Neural cell (in vitro differentiated cells): ENCODE measurements around the gene SRRD.

ENCODE experiments used
- CTCF ChIP-seq: fragments of 450-650 bp; IDR thresholded peaks from 2 replicates; pipeline ENCODE4 v1.5.1; 2014; ENCODE audit warnings: antibody characterized with exemption, mild to moderate bottlenecking, moderate library complexity; ENCODE audit not compliant: poor library complexity, severe bottlenecking
- EP300 ChIP-seq: fragments of 450-650 bp; conservative IDR thresholded peaks from 2 replicates; pipeline ENCODE4 v1.6.1; 2014; ENCODE audit warnings: antibody characterized with exemption, mild to moderate bottlenecking, moderate library complexity; ENCODE audit not compliant: poor library complexity, severe bottlenecking
- EZH2 ChIP-seq: fragments of 200-600, 300-800 bp; shearing (Covaris generic), sonication (generic); IDR thresholded peaks from 2 replicates; pipeline ENCODE4 v1.6.1; 2014; ENCODE audit warnings: antibody characterized with exemption, low read length, borderline replicate concordance, mild to moderate bottlenecking; ENCODE audit not compliant: insufficient read depth, poor library complexity, severe bottlenecking
- MXI1 ChIP-seq: fragments of 450-650 bp; conservative IDR thresholded peaks from 2 replicates; pipeline ENCODE4 v1.6.1; 2014; ENCODE audit warnings: antibody characterized with exemption, mild to moderate bottlenecking; ENCODE audit not compliant: poor library complexity, severe bottlenecking
- POLR2AphosphoS5 ChIP-seq: IDR thresholded peaks from 2 replicates; pipeline ENCODE4 v1.6.1; 2012
- RAD21 ChIP-seq: fragments of 450-650 bp; conservative IDR thresholded peaks from 2 replicates; pipeline ENCODE4 v1.6.1; 2014; ENCODE audit warnings: antibody characterized with exemption, mild to moderate bottlenecking, moderate library complexity
- REST ChIP-seq: IDR thresholded peaks from 2 replicates; pipeline ENCODE4 v1.6.1; 2012; ENCODE audit warnings: borderline replicate concordance
- SMC3 ChIP-seq: fragments of 450-650 bp; conservative IDR thresholded peaks from 2 replicates; pipeline ENCODE4 v1.6.1; 2014; ENCODE audit warnings: antibody characterized with exemption, mild to moderate bottlenecking, moderate library complexity; ENCODE audit not compliant: poor library complexity
- TAF1 ChIP-seq: IDR thresholded peaks from 2 replicates; pipeline ENCODE4 v1.6.1; 2012; ENCODE audit warnings: low read depth

GRCh38 chr22:26464312-26464711 lies 19.4 kb upstream of the SRRD start:
- TF ChIP-seq REST (no peak), CTCF (no peak), EZH2 (no peak), EP300 (no peak), POLR2AphosphoS5 (no peak), SMC3 (no peak), RAD21 (no peak), TAF1 (no peak), MXI1 (no peak)
